Calu3 (cell line): ENCODE measurements around the gene CROCC2. TPM values are rescaled to one million over a fixed set of nuclear protein-coding genes. Genes with fewer than 3 reads are reported as not detected.

ENCODE experiments used
- BruUV-seq: library from RNA; stranded (reverse); fragments of 400-500 nt; replicated peaks from 2 replicates; lab custom pipeline; 2021; lab: Mats Ljungman, UMichigan
- CTCF ChIA-PET: fragments of 300-600 bp; sonication (Branson Sonifier 250); formaldehyde crosslinking; loops from one replicate; lab custom pipeline; 2022; ENCODE audit warnings: antibody characterized with exemption; lab: Charles Lee
- DNase-seq: peaks from one replicate; pipeline ENCODE4 v3.0.0; 2022
- H3K27ac Mint-ChIP-seq: one replicate; pipeline ENCODE4 v1.8.0; 2022; ENCODE audit warnings: mixed read lengths; ENCODE audit not compliant: unreplicated experiment
- H3K27me3 Mint-ChIP-seq: one replicate; pipeline ENCODE4 v1.8.0; 2022; ENCODE audit warnings: mixed read lengths; ENCODE audit not compliant: unreplicated experiment
- H3K36me3 Mint-ChIP-seq: one replicate; pipeline ENCODE4 v1.8.0; 2022; ENCODE audit warnings: mild to moderate bottlenecking, moderate library complexity, mixed read lengths; ENCODE audit not compliant: insufficient read depth, unreplicated experiment
- H3K4me1 Mint-ChIP-seq: one replicate; pipeline ENCODE4 v1.8.0; 2022; ENCODE audit warnings: mild to moderate bottlenecking, low read depth, mixed read lengths; ENCODE audit not compliant: unreplicated experiment
- H3K4me3 Mint-ChIP-seq: one replicate; pipeline ENCODE4 v1.8.0; 2022; ENCODE audit warnings: mild to moderate bottlenecking, low read depth, moderate library complexity, mixed read lengths; ENCODE audit not compliant: unreplicated experiment
- H3K9me3 Mint-ChIP-seq: one replicate; pipeline ENCODE4 v1.8.0; 2022; ENCODE audit warnings: low read depth, mixed read lengths; ENCODE audit not compliant: unreplicated experiment
- intact Hi-C: fragments of 100-400 bp; cut with micrococcal nuclease; formaldehyde crosslinking; loops from one replicate; pipeline ENCODE4 v1.10.0; 2022; ENCODE audit not compliant: unreplicated experiment
- total RNA-seq: library from RNA; stranded (reverse); gene quantifications from 2 replicates; pipeline ENCODE4 v1.2.3, GENCODE V29; 2022
- TF ChIP-seq, protein P1 (sequence below): fragments of 200-600 bp; IDR thresholded peaks from one replicate; pipeline ENCODE4 v1.8.0; 2022; ENCODE audit warnings: antibody characterized with exemption; ENCODE audit not compliant: unreplicated experiment

The CROCC2 gene
- total RNA-seq, 1 experiment from 2014 or later: not detected

DNA sequence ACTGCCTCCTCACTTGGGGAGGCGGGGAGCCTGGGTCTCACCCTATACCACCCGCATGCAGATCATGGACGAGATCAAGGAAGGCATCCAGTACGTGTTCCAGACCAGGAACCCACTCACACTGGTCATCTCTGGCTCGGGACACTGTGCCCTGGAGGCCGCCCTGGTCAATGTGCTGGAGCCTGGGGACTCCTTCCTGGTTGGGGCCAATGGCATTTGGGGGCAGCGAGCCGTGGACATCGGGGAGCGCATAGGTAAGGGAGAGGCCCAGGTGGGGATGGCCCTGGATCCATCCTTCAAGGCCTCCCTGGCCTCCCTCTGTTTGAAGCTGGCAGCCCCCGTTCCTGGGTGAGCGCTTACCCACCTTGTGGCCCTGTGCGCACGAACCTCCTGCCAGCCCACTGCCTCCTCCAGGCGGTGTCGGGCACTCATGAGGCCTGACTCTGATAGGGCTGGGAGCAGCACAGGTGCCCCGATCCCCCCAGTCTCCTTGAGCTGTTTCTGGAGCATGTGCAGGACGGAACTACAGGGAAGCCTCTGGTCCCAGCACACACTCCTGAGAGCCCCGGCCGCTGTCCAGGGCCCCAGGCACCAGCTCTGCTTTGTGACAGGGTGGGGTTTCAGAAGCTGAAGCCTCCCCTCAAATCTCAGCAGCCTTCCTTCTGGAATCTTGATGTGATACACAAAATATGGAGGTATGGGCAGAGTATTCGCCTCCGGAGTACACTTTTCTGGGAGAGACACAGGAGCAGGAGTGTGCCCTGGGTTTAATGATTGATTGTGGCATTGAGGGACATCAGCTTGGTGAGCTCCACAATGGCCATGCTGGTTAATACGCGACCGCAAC is 36.8 kb upstream of the CROCC2 start:
- intact Hi-C loops: no loop called here
- no TSS peak for BruUV-seq
- Mint-ChIP-seq H3K36me3 (peaks cover 2% of the 10 kb centered on the region), H3K4me1 (peaks cover 4% of the 10 kb centered on the region), H3K27me3 (peaks cover 63% of the 10 kb centered on the region), H3K9me3 (no peaks in the 10 kb centered on the region), H3K4me3 (no peak overlapping the region), H3K27ac (no peak overlapping the region)
- TF ChIP-seq, protein P1, sequence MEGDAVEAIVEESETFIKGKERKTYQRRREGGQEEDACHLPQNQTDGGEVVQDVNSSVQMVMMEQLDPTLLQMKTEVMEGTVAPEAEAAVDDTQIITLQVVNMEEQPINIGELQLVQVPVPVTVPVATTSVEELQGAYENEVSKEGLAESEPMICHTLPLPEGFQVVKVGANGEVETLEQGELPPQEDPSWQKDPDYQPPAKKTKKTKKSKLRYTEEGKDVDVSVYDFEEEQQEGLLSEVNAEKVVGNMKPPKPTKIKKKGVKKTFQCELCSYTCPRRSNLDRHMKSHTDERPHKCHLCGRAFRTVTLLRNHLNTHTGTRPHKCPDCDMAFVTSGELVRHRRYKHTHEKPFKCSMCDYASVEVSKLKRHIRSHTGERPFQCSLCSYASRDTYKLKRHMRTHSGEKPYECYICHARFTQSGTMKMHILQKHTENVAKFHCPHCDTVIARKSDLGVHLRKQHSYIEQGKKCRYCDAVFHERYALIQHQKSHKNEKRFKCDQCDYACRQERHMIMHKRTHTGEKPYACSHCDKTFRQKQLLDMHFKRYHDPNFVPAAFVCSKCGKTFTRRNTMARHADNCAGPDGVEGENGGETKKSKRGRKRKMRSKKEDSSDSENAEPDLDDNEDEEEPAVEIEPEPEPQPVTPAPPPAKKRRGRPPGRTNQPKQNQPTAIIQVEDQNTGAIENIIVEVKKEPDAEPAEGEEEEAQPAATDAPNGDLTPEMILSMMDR: no peak
- CTCF ChIA-PET: no interaction called here
- no peak for DNase-seq

DNA sequence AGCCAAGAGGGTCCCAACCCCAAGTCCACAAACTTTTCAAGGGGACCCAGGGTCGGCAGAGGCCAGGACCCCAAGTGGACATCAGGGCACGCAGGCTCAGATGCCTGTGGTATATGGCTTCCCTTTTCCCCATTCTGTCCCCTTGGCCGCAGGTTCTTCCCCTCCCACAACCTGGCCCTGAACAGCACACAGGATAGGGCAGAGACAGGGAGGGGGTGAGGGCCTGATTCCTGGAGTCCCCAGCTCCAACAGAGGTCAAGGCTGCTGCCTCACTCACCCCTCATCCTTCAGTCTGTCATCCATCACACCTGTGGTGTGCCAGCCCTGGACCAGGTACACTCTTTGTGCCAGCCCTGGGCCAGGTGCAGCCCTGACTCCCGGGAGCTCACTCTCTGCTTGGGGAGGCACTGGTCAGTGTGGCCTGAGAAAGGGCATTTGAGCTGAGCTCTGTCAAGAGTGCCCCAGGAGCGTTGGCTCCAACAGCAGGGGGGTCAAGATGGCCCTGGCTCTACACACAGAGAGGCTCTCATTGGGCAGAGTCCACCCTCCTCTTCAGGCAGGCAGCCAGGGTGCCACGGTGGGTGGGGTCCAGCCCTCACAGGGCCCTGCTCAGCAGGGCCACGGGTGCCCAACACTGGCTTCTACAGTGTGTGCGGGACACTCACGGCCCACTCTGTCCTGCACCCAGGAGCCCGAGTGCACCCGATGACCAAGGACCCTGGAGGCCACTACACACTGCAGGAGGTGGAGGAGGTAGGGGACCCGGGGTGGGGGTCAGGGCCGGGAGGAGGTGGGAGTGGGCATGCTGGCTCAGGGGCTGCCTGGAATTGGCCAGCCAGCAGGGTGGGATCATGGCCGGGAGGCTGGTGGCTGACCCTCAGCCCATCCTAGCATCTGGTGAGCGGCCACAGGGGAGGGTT is 35.9 kb upstream of the CROCC2 start:
- no peak overlapping the region for H3K4me3 Mint-ChIP-seq
- no peaks in the 10 kb centered on the region for H3K9me3 Mint-ChIP-seq
- intact Hi-C loops: no loop called here
- H3K27me3 Mint-ChIP-seq: peaks cover 54% of the 10 kb centered on the region
- peaks cover 7% of the 10 kb centered on the region for H3K4me1 Mint-ChIP-seq
- H3K27ac Mint-ChIP-seq: no peak overlapping the region
- CTCF ChIA-PET: no interaction called here
- TF ChIP-seq, protein P1: no peak
- no TSS peak for BruUV-seq
- no peak for DNase-seq
- peaks cover 8% of the 10 kb centered on the region for H3K36me3 Mint-ChIP-seq

- TF ChIP-seq, protein P1: no peak
- H3K27ac Mint-ChIP-seq: no peak overlapping the region
- H3K27me3 Mint-ChIP-seq: peaks cover 43% of the 10 kb centered on the region
- peaks cover 12% of the 10 kb centered on the region for H3K36me3 Mint-ChIP-seq
- intact Hi-C loops: no loop called here
- DNase-seq: no peak
- CTCF ChIA-PET: no interaction called here
- H3K9me3 Mint-ChIP-seq: no peaks in the 10 kb centered on the region
- H3K4me1 Mint-ChIP-seq: peaks cover 8% of the 10 kb centered on the region
- no peak overlapping the region for H3K4me3 Mint-ChIP-seq
- no TSS peak for BruUV-seq
Measured at GRCh38 chr2:240871071-240871958, 34.8 kb upstream of the CROCC2 start.
